ENCODE results near the gene LIX1L.
"Not testable (repeated sequence)": the region's sequence is repeated elsewhere in the genome, so short reads cannot be mapped to it uniquely, and the experiment has no call there.

The LIX1L gene

DNA sequence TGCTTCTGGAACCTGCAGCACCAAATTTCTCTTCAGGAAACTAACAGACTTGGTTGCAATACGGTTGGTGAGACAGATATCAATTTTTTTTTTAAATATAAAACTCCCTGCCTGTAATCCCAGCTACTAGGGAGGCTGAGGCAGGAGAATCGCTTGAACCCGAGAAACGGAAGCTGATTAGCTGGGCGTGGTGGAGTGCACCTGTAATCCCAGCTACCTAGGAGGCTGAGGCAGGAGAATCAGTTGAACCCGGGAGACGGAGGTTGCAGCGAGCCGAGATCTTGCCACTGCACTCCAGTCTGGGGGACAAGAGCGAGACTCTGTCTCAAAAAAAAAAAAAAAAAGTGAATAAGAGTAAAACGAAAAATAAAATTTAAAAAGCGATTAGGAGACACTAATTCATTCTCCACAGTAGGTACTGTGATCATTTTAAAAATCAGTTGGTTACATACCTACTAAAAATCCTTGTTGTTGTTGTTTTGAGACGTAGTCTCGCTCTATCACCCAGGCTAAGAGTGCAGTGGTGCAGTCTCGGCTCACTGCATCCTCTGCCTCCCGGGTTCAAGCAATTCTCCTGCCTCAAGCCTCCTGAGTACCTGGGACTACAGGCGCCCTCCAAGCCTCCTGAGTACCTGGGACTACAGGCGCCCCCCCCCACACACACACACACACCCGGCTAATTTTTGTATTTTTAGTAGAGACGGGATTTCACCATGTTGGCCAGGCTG, 29.7 kb downstream of the LIX1L start:
- no peak for DNase-seq

DNA sequence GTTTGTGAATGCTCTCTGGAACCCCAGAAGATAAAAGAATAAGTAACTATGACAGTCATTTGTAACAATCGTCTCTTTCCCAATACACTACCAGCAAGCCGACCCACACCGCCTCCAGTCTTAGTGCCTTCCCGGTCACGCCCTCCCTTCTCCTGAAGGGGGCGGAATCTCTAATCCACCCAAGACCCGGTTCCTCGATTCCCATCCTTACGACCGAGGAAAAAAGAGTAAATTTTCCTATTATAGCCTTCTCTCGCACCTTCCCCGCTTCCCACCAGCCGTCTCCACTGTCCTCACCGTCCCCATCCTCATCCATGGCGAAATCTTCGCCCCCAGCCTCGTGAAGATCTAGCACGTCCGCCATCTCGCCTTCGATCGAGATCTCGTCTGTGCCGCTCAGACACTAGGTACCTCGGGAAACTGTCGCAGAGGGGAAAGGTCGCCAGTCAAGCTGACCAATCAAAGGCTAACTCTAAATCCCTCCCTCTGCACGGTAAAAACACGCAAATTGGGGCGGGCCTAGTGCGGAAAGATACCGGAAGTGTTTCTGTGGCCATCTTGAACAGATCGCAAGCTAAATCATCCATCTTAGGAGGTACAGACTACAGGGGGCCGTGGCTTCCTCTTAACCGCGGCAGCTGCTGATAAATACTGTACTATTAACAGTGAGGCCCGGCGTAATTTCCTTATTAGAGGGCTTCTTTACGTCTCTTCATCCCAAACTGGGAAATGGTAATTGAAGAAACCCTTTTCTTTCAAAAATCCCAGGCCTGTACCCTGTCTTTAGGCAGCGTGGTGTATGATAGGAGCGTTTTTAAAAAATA, 30.5 kb downstream of the LIX1L start, which contains the start of gene RBM8A:
Gene RBM8A, minus strand, starts transcription at position 422 of the 824 bp plus-strand sequence. Its CDS starts 58 bp downstream, at position 364.
- peak; percentile 93 for DNase-seq

DNA sequence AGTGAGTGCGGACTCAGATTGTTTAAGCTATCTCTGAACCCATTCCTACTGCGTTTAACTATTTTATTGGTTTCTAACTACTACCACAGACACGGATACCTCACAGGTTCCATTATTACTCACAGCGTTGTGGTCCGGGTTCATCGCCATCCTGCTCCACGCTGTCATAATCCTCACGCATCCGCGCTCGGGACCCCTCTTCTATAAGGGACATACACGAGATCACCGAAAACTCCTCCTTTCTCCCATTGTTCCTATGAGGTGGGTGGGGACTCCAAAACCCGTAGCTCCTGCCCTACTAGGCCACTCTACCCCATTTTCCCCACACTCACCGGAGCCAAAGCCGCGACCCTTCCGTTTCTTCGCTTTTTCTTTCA, 31.1 kb downstream of the LIX1L start:
- DNase-seq, result no peak

DNA sequence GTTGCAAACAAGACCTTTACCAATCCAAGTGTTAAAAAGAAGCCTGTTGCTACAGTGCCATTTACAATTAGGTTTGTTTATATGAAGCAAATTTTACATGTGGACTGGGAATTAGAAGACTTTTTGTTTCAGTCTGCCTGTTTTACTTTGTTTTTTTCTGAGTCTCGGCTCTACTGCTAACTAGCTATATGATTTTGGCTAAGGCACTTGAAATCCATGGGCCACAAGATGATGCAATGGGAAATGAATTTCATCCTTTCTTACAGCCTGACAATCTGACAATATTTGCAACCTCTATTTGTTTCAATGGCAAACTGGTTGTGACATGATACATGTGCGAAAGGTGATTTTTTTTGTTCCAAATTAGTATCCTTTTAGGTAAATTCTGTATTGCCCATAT, 35.6 kb downstream of the LIX1L start:
- DNase-seq, result no peak

DNA sequence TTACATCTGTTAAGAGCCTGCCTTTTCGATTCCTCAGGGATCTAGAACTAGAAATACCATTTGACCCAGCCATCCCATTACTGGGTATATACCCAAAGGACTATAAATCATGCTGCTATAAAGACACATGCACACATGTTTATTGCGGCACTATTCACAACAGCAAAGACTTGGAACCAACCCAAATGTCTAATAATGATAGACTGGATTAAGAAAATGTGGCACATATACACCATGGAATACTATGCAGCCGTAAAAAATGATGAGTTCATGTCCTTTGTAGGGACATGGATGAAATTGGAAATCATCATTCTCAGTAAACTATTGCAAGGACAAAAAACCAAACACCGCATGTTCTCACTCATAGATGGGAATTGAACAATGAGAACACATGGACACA, 37.5 kb downstream of the LIX1L start:
- DNase-seq, result not testable (repeated sequence)

DNA sequence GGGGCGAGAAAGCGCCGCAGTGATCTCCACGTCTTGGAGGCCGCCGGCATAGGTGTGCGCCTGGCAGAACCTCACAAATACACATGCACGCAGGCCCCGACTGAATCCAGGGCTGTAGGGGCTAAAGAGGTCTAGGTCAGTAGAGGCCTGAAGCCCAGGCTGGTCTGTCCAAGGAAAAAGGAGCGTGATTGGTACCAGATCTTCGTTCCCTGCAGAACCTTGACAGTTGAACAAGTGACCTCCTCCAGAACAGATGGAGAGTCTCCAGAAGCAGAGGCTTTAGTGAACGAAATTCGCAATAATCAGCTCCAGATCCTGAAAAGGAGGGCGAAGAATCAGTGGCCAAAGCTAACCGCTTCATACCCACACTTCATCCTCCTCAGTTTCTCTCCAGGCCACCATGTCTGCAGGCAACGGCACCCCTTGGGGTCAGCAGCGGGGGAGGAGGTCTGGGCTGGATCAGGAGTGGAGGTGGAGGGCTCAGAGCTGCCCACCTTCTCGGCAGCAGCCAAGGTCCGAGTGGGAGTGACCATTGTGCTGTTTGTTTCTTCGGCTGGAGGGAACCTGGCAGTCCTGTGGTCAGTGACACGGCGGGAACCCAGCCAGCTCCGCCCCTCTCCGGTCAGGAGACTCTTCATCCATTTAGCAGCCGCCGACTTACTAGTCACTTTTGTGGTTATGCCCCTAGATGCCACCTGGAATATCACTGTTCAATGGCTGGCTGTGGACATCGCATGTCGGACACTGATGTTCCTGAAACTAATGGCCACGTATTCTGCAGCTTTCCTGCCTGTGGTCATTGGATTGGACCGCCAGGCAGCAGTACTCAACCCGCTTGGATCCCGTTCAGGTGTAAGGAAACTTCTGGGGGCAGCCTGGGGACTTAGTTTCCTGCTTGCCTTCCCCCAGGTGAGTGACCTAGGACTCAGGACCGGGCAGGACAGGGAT, 38.6 kb downstream of the LIX1L start:
- no peak for DNase-seq

DNA sequence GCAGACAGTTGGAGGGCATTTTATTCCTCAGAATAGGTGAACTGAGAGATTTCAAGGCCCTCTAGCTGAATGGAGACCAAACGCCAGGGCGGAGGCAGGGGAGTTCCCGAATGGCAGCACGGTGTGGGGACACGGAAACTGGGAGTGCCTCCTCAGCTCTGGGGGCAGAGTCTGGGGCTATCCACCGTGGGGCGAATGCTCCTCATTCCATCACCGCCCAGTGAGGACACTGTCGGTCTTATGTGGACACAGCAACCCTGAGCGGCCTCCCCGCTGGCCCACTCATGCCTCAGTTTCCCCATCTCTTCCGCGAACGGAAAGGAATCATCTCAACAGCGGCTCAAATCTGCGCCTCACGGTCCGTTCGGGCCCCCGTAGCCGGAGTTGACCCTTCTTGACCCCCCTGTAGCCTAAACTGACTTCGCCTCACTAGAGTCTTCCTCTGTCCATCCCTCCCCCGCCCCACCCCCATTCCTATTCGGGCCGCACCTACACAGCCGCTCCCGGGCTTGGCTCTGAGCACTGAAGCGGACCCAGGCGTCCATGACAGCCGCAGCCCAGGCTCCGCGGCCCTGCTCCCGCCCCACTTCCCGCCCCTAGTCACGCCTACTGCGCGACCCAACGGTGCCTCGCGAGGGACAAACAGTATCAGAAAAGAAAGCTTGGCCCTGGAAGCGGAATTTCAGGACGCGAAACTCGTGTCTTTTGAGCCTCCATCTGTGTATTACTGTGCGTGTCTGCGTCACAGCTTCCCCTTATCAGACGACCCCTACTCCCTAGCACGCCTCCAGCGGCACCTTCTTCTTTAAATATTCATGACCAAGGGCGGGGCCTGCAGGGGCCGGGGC, 39.4 kb downstream of the LIX1L start, which contains the start of gene PEX11B:
Gene PEX11B, minus strand, starts transcription at position 574 of the 848 bp plus-strand sequence. Its CDS starts 29 bp downstream, at position 545.
- peak; percentile 88 for DNase-seq

DNA sequence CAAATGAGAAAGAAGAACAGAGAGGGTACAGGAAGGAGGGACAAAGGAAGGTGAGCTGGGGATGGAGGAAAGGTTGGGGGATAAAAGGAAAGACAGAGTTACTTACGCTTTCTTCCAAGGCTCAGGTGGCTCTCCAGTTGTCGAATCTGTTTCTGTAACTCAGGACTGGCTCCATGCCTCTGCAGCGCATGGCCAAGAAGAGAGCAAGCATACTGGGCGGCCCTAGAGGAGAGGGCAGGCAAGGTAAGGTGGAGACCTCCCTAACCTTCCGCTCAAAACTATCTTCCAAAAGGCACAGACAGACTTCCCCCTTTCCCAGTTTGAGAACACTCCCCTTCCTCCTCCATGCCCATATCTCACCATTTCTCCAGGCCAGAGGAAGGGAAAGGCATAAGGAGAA, 40.2 kb downstream of the LIX1L start:
- DNase-seq, result no peak

DNA sequence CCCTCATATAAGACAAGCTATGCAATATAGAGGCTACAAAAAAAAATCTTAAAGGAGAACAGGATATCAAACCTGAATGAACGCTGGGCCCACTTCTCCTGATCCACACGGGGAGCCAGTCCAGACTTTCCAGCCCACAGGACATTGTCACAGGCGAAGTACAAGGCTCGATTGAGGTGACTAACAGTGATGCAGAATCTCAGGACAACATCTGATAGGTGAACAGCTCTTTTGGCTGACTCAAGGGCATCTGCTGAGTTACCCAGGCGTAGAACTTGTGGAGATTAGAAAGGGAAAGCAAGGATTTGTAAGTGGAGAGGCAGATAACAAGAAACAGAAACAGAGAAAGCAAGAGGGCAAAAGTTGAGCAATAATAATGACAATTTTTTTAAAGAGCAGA, 41.1 kb downstream of the LIX1L start:
- no peak for DNase-seq

DNA sequence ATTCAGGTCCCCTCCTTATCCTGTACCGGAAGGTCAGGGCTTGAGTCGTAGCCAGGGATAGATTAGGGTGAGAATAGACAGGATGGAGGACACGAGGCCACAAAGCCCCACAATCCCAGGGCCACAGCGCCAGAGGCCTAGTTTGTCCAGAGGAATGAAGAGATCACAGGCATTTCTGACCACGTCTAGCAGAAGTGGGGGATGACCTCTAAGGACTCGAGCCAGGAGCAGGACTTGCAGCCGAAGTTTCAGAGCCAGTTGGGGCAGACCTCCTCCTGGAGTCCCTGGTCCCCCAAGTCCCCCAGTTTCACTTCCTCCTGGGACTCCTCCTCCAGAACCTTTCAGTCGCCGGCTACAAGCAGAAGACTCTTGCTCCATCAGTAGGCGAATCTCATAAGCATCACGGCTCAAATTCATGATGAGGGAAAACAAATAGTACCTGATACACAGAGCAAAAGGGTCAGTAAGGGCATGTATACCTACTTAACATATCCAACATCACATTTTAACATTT, 45.6 kb downstream of the LIX1L start:
- DNase-seq, result no peak

DNA sequence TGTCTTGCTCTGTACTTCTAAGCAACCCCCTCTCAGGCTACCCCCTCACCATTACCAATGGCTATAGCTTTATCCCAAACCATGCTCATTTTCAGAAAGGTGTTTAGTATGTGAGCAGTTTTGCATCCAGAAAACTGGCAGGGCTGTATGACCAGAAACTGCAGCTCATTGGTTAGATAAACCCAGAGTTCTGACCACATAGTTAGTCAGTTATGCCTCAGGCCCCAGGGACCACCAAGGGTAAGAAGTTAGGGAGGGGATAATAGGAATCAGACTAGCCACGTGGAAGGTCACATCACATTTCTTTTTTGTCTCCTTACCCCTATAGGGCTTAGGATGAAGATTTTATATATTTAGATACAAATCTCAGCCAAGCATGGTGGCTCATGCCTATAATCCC, 49.2 kb downstream of the LIX1L start:
- DNase-seq, result no peak

DNA sequence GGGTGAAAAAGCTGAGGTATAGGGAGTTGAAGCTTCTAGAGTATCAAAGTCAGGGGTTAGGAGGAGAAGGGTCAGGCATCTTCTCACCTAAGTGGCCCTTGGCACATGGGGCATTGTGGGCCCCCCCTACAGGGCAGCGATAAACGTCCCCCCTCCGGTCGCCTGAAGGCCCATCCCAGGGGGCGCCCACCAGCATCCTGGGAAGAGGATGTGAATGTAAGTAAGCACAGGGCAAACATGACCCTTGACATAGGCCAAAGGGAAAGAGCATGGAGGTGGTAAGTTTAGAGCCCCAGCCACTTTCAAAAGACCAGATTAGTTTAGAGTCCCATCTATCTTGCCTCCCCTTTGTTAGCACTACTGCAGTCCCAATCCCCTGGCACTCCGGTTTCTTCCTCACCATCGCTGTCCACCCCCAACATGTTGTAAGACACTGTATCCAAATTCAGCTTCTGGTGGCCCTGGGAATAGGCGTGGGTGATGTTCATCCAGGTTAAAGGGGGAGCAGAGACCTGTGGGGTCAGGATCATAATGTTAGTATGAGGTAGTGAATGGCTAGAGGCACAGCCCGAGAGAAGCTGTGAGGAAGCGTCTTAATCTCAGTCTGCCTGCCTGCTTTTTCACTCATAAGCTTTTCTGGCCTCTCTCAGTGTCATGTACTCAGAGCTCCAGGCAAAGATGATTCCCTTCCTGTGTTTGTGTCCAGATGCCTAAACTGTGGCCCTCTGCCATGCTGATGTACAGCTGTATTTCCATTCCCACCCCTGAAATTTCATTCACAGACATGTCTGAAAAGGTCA, 50.7 kb downstream of the LIX1L start:
- DNase-seq, result no peak

DNA sequence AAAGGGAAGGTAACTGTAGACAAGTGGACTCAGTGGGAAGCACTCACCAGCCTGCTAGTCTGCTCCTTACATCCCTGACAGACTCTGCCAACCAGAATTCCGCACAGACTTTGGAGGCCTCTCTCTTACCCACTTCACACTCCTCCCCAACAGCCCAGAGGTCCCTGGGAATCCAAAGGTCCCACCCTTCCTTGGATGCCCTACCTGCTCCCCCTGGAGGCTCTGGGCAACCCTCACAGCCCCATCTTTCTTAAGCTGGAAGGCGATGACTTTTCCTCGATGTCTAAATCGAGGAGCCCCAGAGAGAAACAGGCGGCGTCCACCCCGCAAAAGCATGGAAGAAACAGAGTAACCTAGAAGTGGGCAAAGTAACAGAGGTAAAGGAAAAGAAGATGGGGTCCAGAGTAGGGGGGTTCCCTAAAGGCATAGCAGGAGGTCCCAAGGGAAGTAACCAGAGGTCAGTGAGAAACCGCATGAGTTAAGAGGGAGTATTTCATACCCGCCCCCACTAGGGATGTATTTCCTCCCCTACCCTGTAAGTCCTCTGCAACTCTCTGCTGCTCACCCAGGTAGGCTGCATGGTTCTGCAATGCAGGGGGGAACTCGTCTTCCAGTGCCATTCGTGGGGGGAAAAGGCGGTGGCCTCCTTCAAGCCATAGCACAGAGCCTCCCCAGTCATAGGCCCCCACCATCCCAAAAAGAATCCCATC, 56.4 kb downstream of the LIX1L start:
- no peak for DNase-seq

DNA sequence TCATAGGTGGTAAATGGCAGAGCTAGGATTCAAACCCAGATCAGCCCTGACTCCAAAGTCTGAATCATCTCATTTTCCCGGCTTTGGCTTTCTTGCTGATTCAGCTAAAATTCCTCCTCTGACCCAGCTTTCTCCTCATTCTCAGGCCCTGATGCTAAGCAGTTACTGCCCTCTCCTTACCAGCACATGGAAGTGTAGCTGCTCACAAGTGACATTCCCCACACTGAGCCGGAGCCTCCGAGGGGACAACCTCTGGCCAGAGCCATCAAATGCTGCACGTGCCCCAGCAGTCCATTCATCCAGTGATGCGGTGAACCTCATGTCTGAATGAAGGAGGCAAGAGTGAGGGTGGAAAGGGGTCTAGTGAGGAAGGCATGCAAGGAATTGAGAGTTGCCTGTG, 59.1 kb downstream of the LIX1L start:
- DNase-seq, result no peak

DNA sequence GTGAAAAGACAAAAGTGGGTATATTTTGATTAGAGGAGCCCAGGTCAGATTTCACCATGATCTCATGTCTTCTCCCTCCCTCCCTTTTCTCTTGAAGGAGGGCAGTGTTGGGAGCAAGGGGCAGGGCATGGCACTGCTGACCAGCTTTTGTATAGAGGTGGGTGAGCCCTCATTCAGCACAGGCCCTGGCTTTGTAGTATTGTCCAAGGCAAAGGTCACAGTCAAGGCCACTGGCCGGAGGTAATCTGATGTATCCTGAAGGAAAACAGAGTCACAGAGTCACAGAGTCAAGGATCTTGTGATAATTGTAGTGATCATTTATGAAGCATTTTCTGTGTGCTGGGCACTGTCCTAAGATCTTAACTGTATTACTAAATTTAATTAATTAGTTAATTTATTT, 59.8 kb downstream of the LIX1L start:
- no peak for DNase-seq

DNA sequence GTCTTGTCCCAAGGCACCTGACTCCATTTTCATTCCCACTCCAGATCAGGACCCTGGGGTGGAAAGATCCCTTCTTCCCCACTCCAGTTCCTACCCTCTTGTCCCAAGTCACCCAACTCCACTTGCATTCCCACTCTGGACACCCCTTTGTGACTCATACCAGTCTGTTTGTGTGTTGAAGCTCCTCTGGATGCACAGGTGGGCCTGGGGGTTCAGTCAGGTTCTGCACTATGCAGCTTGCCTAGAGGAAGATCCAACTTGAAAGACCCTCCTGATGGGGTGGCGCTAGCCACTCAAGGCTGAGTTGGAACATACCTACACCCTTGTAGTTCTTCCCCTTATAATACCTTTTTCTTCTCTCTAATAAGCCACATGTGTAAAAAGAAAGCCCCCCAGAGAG, 62.3 kb downstream of the LIX1L start:
- DNase-seq, result no peak

DNA sequence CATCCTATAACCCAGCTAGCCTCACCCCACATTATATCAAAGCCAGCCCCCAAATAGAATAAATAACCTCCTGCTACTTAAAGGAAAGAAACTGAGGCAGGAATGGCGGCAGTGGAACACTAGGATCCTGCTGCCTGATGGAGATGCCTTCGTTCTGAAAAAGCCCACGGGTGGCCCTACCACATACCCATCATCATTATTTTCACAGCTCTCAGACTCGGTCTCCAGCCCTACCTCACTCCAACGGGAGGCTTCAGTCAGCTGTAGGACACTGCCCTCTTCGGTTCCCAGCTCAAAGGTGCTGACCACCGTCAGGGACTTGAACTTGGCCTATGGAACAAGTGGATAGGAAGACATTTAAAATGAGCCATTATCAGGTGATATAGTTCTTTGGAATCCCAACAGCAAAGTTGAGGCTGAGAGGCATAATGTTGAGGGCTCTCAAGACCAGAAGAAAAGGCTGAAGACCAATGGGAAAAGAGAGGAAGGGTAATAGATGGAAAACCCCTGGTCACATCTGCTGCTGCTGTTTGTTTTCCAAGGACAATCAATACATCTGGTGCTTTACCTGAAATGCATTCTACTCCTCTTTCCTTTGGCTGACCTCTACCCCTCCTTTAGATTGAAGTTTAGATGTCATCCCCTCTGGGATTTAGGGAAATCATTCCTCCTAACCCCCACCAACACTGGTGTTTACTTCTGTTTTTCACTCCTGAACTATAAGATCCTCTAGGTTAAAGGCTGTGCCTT, 64.3 kb downstream of the LIX1L start:
- no peak for DNase-seq

DNA sequence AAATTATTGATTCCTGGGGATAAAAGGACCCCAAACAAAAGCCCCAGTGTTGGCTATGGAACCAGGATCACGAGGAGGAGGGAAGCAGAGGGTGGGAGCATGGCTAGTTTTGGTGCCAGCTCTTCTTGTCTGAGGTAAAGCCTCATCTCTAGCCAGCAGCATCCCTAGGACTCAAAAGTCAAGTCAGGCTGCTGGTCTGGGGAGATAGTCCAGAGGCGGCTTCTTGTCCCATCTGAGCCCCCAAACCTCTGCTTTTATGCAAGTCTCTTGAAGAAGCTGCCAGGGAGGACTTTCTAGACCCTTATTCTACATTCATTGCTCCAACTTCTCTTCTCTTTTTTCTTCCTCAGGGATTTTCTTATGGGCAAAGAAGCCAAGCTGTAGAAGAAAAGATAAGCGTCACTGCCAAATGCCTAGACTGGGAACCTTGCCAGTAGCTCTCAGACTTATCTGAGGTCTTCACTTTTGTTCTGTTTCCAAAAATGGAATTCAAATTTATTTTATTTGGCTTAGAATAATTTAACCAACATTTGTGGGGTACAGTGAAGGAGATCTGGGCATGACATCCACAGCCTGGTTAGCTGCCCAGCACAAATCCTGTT, 65.2 kb downstream of the LIX1L start:
- DNase-seq, result no peak
